HG02588 (cell line): ENCODE measurements around the gene PF4V1.

ENCODE experiments used
- ATAC-seq: cut with Tn5 transposase; IDR thresholded peaks from one replicate; pipeline ENCODE4 v1.9.1; 2021; ENCODE audit warnings: mild to moderate bottlenecking, moderate library complexity; ENCODE audit not compliant: unreplicated experiment

PF4V1 gene

DNA sequence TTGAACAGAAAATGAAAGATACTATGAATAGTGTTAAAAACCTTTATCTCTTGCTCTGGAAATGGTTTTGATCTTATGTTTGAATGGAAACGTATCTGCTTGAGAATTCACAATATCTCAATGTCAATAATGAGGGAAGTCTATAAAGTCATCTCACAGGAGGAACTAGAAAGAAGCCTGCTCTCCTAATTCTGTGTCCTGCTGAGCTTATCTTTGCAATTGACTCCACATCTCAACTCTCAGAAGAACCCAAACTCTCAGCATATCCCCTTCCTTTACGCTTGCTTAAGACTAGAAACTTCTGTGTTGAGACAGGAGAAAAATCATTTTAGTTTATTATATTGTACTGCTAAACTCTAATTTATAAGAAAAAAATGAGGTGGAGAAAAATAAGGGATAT is 8.3 kb upstream of the PF4V1 start:
- ATAC-seq, result no peak

- no peak for ATAC-seq
Measured at GRCh38 chr4:73847526-73848182, 5.4 kb upstream of the PF4V1 start.

- no peak for ATAC-seq
Measured at GRCh38 chr4:73848183-73848777, 4.8 kb upstream of the PF4V1 start.

GRCh38 chr4:73850261-73850970 is 2.7 kb upstream of the PF4V1 start:
- no peak for ATAC-seq

- no peak for ATAC-seq
Measured at GRCh38 chr4:73851293-73851692, 1.8 kb upstream of the PF4V1 start.

DNA sequence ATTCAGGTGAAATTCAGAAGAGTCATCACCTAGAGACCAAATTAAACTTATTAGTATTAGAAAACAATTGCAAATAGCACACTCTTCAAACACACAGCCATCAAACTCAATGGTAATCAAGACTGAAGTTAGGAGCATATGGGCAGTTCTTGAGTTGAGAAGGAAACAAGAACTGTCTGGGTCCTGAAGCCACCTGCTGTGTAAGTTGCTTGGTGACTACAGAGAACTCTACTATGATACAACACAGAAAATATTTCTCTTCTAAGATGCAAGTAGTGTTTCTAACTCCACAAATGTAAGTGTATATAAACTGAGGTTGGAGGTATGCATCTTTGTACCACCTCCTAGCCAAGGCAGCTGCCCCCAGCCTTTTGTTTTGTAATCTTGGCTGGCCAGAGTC is 325 bp upstream of the PF4V1 start:
- no peak for ATAC-seq

DNA sequence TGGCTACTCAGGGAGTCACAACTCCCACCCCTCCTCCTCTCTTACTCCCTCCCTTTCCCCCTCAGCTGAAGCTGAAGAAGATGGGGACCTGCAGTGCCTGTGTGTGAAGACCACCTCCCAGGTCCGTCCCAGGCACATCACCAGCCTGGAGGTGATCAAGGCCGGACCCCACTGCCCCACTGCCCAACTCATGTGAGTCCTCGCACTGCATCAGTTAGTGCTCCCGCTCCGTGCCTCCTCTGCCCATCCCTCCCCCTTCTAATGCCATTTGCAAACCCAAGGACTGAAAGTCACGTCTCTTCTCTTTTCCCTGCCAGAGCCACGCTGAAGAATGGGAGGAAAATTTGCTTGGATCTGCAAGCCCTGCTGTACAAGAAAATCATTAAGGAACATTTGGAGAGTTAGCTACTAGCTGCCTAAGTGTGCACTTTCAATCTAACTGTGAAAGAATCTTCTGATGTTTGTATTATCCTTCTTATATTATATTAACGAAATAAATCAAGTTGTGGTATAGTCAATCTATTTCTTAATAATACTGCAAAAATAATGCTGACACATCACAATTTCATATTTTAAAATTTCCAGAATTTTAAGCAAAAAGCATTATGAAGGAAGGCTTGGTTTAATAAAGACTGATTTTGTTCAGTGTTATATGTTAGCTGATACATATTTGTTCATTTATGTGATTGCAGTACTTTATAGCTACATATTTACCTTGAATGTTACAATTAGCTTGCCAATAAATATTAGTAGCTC is 800 bp downstream of the PF4V1 start:
- no peak for ATAC-seq

DNA sequence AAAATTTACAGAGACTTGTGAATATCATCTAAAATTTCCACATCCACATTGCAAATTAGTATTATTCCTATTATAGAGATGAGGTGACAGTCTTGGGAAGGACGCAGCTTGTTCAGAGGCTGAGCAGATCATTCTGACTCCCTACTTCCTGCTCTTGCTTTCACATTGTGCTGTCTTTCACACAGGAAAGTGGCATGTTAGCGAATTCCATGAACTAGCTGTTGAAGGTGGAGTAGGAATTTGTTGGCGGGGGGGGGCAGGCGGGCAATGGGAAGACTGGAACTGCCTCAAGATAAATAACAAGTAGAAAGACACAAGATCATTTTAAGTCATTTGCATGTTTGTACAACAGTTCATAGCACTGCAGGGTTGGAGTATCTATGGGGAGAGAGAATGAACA is 2.3 kb downstream of the PF4V1 start:
- no peak for ATAC-seq

DNA sequence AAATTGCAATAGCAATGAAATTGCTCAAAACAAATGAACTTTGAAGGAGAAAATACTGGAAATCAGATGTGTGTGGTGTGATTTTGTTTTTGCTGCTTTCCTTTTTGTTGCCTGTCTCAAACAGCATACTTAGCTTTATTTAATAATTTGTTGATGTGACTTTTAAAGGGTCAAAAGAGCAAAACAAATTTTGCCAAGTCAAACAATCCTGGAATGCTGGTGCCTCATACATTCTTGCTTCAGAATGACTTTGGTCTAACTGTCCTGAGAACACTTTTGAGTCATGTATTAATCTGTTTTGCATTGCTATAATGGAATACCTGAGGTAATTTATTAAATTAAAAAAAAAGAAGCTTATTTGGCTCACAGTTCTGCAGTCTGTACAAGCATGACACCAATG is 3.4 kb downstream of the PF4V1 start:
- ATAC-seq, result no peak

DNA sequence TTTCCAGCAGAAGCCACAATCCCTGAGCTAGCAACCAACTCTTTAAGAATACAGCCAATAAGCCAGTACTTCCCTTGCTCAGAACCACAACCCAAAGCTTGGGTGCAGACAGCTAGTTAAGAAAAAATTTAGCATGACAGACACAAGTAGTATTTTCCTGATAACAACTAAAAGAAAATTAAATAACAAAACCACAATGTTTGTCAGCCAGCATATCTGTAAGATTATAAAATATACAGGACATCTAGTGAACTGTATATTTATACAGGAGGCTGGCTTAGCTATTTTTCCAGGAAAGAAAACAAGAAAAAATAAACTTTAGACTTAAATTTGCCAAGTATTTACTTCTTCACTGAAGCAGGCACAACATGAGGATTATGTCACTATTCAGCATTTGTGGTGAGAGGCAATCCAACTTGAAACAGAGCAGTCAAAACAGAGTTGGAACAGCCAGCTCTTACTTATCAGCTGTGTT is 6.6 kb downstream of the PF4V1 start:
- ATAC-seq, result no peak

DNA sequence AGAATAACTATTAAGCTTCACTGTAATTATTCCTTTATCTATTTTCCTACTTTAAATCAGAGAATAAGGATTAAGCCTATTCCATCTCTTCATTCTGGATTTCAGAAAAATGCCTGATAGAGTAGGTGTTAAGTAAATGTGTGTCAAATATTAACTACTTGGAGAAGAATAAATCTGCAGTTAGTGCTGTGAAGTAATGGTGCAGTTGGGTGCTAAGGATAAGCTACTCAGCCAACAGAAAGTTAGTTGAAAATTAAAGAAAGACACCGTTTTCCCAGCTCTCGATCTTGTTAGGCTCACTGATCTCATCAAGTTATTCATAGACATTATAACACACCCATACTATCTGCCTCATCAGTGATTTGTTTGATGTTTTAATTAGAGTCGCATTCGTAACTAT is 7.1 kb downstream of the PF4V1 start:
- no peak for ATAC-seq

DNA sequence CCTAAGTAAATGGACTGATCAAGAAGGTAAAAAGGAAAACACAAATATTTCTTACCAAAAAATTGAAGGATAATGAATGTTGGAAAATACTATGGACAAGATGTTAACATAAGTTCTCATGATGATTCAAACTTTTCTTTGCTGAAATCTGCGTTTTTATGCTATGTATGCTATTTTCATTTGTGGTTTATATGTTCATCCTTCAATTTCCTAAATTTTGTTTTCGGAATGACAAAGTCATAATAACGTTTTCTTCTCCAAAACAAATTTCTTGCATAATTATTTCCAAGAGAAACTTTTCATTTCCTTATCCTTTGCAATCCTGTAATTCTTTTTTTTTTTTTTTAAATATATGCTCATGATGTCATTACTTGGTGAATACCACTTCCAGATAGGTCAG is 7.8 kb downstream of the PF4V1 start:
- no peak for ATAC-seq

DNA sequence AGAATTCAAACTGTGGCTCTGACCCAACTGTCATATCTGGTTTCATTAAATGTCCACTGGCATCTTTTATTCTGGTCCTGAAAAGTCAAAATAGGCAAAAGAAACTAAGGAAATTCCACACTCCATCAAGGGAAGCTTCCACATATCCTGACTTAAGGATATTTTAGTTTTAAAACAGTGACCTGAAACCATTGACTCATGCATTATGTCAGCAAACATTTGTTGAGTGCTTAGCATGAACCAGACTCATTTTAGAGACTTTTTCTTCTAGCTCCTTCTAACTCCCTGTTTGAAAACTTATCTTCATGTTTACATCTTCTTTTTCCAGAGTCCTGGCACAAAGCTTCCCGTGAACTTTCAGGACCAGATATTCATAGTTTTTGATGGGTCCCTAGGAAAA is 9.2 kb downstream of the PF4V1 start:
- ATAC-seq, result no peak

DNA sequence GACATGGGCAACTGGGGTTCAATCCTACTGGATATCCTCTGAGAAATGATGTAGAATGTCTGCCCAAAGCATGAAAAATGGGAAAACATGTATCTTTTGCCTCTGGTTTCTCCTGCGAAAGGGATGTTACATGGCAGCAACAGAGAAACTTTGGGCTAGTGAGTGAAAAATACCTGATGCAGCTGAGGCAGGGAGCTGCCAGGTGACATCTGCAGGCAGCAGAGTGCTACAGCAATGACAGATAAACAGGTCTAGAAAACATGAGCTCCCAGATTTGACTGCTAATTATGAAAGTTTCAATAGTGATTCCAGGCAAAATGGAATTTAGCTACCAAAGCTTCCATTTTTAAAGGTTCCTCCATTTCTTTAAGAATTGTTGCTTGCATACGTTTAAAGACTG is 11.3 kb downstream of the PF4V1 start:
- ATAC-seq, result no peak

- ATAC-seq, result no peak
Measured at GRCh38 chr4:73864961-73865360, 11.9 kb downstream of the PF4V1 start.

GRCh38 chr4:73865431-73866096 is 12.5 kb downstream of the PF4V1 start:
- no peak for ATAC-seq

GRCh38 chr4:73866246-73866645 is 13.2 kb downstream of the PF4V1 start:
- ATAC-seq, result no peak

GRCh38 chr4:73867783-73868182 is 14.7 kb downstream of the PF4V1 start:
- ATAC-seq, result no peak

DNA sequence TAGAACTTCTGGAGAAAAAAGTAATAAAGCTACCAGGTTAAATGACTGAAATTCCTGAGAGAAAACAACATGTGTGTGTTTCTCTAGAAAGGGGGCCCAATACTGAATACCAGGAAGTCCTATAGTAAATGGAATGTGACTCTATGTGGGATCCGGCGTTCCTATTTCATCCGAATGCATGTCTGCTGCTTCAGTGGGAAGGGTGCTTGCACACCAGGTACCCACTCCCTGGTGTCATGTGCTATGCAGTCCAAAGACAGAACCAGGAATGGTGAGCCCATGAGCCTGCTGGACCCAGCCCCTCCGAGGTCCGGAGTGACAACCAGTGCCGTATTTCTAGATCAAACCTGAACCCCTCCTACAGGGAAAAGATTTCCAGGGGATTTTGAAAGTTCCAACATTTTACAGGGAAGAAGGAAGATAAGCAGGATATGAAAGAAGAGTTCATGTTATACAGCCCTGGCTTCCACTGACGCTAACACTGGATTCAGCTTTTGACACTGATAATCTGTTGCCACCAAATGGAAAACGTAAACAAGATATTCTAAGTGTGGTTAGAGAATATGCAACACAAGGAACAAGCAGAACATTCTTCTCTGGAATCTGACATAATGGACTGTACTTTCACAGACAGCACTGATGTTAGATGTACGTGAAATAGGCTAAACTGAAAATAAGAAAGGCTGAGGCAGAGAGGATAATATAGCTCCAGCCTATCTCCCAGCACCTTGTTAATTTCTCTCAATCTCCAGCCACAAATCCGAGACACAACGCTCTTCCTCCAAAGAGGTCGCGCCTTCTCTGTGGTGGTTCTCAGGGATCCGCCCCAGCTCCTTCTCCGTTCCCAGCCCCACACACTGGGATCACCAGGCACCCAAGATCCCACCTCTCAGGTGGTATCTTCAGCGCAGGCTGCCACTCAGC is 15.4 kb downstream of the PF4V1 start:
- no peak for ATAC-seq
